ENCODE measurements around the gene EFNB2.

Gene EFNB2

GRCh38 chr13:106455777-106456176 lies 79.7 kb downstream of the EFNB2 start (continued):
- TF ChIP-seq ZNF138 (tag by site-specific recombination; IDR thresholded peaks at IDR 0.05; ENCODE audit: borderline replicate concordance) (no peak), ZBTB20 (tag by site-specific recombination; IDR thresholded peaks at IDR 0.05) (no peak), ZNF777 (tag by site-specific recombination; IDR thresholded peaks at IDR 0.05; ENCODE audit: borderline replicate concordance) (no peak), ZNF558 (tag by site-specific recombination; IDR thresholded peaks at IDR 0.05) (no peak), ZNF398 (tag by site-specific recombination; IDR thresholded peaks at IDR 0.05) (no peak), ZNF335 (tag by site-specific recombination; conservative IDR thresholded peaks at IDR 0.05) (no peak), ZNF621 (tag by site-specific recombination; IDR thresholded peaks at IDR 0.05) (no peak)

- no peak overlapping the region for H3K4me3 ChIP-seq (ENCODE audit: low read depth, low read length)
- no peaks in the 10 kb centered on the region for H3K9me3 ChIP-seq (ENCODE audit: control insufficient read depth, insufficient read depth, low read depth, low read length)
- no peaks in the 10 kb centered on the region for H3K4me1 ChIP-seq (ENCODE audit: control insufficient read depth, insufficient read depth, low read length)
- no peaks in the 10 kb centered on the region for H3K36me3 ChIP-seq (ENCODE audit: control insufficient read depth in 2 of 2, insufficient read depth in 1 of 2, low read length in 2 of 2)
- ChIA-PET CTCF (interaction anchor here (0.6 kb wide), 1 partner anchor 81 kb away, joined by 3 read pairs; no protein-coding TSS in a partner anchor), POLR2A (no interaction called here)
- no peak overlapping the region for H3K27ac ChIP-seq (ENCODE audit: extremely low read depth, low read depth, low read length)
- no peak for TF ChIP-seq ZNF148 (tag by site-specific recombination; IDR thresholded peaks at IDR 0.05; ENCODE audit: borderline replicate concordance)
- no peak for TF ChIP-seq TCF7L2 (IDR thresholded peaks at IDR 0.05; ENCODE audit: borderline replicate concordance, low read depth, low read length)
Measured at GRCh38 chr13:106455190-106455589, 80.3 kb downstream of the EFNB2 start.

GRCh38 chr13:106453101-106453500 lies 82.4 kb downstream of the EFNB2 start:
- POLR2A ChIA-PET, result no interaction called here
- H3K9me3 ChIP-seq (ENCODE audit: control insufficient read depth, insufficient read depth, low read depth, low read length), result no peaks in the 10 kb centered on the region
- H3K4me1 ChIP-seq (ENCODE audit: control insufficient read depth, insufficient read depth, low read length), result no peaks in the 10 kb centered on the region
- TF ChIP-seq ZNF513 (tag by site-specific recombination; IDR thresholded peaks at IDR 0.05) (no peak), ZNF529 (tag by site-specific recombination; IDR thresholded peaks at IDR 0.05; ENCODE audit: insufficient replicate concordance) (no peak), ZNF416 (tag by site-specific recombination; IDR thresholded peaks at IDR 0.05) (no peak), ZFP3 (tag by site-specific recombination; IDR thresholded peaks at IDR 0.05; ENCODE audit: low read depth) (no peak), ZSCAN4 (tag by site-specific recombination; IDR thresholded peaks at IDR 0.05) (no peak), ZBTB26 (tag by site-specific recombination; optimal IDR thresholded peaks at IDR 0.05) (no peak), ZNF658 (tag by site-specific recombination; IDR thresholded peaks at IDR 0.05) (no peak), ZNF610 (tag by site-specific recombination; IDR thresholded peaks at IDR 0.05; ENCODE audit: borderline replicate concordance) (no peak), ZNF677 (tag by site-specific recombination; IDR thresholded peaks at IDR 0.05) (no peak), ZNF335 (tag by site-specific recombination; conservative IDR thresholded peaks at IDR 0.05) (no peak)
- no peak overlapping the region for H3K4me3 ChIP-seq (ENCODE audit: low read depth, low read length)
- no peak overlapping the region for H3K27ac ChIP-seq (ENCODE audit: extremely low read depth, low read depth, low read length)
- no peaks in the 10 kb centered on the region for H3K36me3 ChIP-seq (ENCODE audit: control insufficient read depth in 2 of 2, insufficient read depth in 1 of 2, low read length in 2 of 2)
- CTCF ChIA-PET, result no interaction called here
